ENCODE results near the gene GCAT. TPM values are rescaled to one million over a fixed set of nuclear protein-coding genes. Genes with fewer than 3 reads are reported as not detected.
A peak's percentile ranks its signal among the peaks of the same experiment; 100 is the strongest.

The GCAT gene
- total and polyA plus RNA-seq, 2 of the 13 experiments (the other 11 are each of a cell fraction or from before 2014, with no cell fraction given): 28.0 to 50.3 TPM

DNA sequence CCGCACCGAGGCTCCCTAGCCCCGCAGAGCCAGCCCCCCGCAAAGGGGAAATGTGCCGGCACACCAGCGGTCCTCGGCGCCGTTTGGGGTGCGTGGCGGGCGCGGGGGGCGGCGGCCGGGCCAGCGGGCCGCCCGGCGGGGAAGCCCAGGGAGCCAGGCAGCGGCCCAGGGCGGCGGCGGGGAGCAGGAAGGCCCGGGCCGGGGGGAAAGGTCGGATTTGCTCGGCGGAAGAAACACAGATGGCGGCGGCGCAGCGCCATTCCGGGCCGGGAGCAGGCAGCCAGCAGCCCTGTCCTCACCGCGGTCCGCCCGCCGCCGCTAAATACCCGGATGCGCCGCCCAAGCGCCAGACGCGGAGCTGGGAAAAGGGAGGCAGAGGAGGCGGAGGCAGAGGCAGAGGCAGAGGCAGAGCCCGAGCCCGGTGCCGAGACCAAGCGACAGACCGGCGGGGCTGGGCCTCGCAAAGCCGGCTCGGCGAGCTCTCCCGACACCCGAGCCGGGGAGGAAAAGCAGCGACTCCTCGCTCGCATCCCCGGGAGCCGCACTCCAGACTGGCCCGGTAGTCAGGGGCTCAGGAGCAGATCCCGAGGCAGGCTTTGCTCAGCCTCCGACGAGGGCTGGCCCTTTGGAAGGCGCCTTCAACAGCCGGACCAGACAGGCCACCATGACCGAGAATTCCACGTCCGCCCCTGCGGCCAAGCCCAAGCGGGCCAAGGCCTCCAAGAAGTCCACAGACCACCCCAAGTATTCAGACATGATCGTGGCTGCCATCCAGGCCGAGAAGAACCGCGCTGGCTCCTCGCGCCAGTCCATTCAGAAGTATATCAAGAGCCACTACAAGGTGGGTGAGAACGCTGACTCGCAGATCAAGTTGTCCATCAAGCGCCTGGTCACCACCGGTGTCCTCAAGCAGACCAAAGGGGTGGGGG is 2.6 kb upstream of the GCAT start (continued):
- 0 out of 2 replicates have a peak, but pooled peaks have one; percentile 73 for TF ChIP-seq ZNF205 (CRISPR knock-in tag; IDR thresholded peaks at IDR 0.05)
- no peak for TF ChIP-seq ZNF839 (CRISPR knock-in tag; IDR thresholded peaks at IDR 0.05; ENCODE audit: borderline replicate concordance)
- TF ChIP-seq, protein P1, sequence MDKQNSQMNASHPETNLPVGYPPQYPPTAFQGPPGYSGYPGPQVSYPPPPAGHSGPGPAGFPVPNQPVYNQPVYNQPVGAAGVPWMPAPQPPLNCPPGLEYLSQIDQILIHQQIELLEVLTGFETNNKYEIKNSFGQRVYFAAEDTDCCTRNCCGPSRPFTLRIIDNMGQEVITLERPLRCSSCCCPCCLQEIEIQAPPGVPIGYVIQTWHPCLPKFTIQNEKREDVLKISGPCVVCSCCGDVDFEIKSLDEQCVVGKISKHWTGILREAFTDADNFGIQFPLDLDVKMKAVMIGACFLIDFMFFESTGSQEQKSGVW (CRISPR knock-in tag; IDR thresholded peaks at IDR 0.05; ENCODE audit: borderline replicate concordance): no peak
- no peak for TF ChIP-seq ZNF382 (CRISPR knock-in tag; IDR thresholded peaks at IDR 0.05; ENCODE audit: borderline replicate concordance)
- peak; percentile 94 for TF ChIP-seq ZNF891 (CRISPR knock-in tag; IDR thresholded peaks at IDR 0.05)
- TF ChIP-seq SOX5 (CRISPR knock-in tag; IDR thresholded peaks at IDR 0.05; ENCODE audit: borderline replicate concordance): 0 out of 2 replicates have a peak, but pooled peaks have one; percentile 29
- TF ChIP-seq, protein P2, sequence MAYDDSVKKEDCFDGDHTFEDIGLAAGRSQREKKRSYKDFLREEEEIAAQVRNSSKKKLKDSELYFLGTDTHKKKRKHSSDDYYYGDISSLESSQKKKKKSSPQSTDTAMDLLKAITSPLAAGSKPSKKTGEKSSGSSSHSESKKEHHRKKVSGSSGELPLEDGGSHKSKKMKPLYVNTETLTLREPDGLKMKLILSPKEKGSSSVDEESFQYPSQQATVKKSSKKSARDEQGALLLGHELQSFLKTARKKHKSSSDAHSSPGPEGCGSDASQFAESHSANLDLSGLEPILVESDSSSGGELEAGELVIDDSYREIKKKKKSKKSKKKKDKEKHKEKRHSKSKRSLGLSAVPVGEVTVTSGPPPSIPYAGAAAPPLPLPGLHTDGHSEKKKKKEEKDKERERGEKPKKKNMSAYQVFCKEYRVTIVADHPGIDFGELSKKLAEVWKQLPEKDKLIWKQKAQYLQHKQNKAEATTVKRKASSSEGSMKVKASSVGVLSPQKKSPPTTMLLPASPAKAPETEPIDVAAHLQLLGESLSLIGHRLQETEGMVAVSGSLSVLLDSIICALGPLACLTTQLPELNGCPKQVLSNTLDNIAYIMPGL (CRISPR knock-in tag; IDR thresholded peaks at IDR 0.05; ENCODE audit: borderline replicate concordance in 1 of 2, low read depth in 1 of 2): peak; percentile 57 to 82; a peak in 3 of 4 replicates
- TF ChIP-seq IKZF4 (CRISPR knock-in tag; IDR thresholded peaks at IDR 0.05; ENCODE audit: borderline replicate concordance, low read depth, not compliant biosample characterization): peak; percentile 85
- TF ChIP-seq ARNT2 (CRISPR knock-in tag; IDR thresholded peaks at IDR 0.05; ENCODE audit: low read depth): peak; percentile 94
- TF ChIP-seq, protein P3, sequence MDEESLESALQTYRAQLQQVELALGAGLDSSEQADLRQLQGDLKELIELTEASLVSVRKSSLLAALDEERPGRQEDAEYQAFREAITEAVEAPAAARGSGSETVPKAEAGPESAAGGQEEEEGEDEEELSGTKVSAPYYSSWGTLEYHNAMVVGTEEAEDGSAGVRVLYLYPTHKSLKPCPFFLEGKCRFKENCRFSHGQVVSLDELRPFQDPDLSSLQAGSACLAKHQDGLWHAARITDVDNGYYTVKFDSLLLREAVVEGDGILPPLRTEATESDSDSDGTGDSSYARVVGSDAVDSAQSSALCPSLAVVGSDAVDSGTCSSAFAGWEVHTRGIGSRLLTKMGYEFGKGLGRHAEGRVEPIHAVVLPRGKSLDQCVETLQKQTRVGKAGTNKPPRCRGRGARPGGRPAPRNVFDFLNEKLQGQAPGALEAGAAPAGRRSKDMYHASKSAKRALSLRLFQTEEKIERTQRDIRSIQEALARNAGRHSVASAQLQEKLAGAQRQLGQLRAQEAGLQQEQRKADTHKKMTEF (CRISPR knock-in tag; IDR thresholded peaks at IDR 0.05): peak; percentile 64
- TF ChIP-seq ZNF432 (CRISPR knock-in tag; IDR thresholded peaks at IDR 0.05; ENCODE audit: borderline replicate concordance): 0 out of 2 replicates have a peak, but pooled peaks have one; percentile 17
- TF ChIP-seq, protein P4, sequence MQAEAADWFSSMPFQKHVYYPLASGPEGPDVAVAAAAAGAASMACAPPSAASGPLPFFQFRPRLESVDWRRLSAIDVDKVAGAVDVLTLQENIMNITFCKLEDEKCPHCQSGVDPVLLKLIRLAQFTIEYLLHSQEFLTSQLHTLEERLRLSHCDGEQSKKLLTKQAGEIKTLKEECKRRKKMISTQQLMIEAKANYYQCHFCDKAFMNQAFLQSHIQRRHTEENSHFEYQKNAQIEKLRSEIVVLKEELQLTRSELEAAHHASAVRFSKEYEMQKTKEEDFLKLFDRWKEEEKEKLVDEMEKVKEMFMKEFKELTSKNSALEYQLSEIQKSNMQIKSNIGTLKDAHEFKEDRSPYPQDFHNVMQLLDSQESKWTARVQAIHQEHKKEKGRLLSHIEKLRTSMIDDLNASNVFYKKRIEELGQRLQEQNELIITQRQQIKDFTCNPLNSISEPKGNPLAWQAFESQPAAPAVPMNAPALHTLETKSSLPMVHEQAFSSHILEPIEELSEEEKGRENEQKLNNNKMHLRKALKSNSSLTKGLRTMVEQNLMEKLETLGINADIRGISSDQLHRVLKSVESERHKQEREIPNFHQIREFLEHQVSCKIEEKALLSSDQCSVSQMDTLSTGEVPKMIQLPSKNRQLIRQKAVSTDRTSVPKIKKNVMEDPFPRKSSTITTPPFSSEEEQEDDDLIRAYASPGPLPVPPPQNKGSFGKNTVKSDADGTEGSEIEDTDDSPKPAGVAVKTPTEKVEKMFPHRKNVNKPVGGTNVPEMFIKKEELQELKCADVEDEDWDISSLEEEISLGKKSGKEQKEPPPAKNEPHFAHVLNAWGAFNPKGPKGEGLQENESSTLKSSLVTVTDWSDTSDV (CRISPR knock-in tag; IDR thresholded peaks at IDR 0.05): peak; percentile 80; the same call in 1 of the 2 replicates
- peak; percentile 50; the same call in 1 of the 2 replicates for TF ChIP-seq GATAD2A (CRISPR knock-in tag; IDR thresholded peaks at IDR 0.05)
- peak; percentile 21 to 54; a peak in 1 of 4 replicates for TF ChIP-seq EP300 (IDR thresholded peaks at IDR 0.05; ENCODE audit: low read depth in 2 of 2, low read length in 2 of 2)
- peak; percentile 41; the same call in 1 of the 2 replicates for TF ChIP-seq EP300 (CRISPR knock-in tag; IDR thresholded peaks at IDR 0.05; ENCODE audit: borderline replicate concordance)
- TF ChIP-seq TCF12 (IDR thresholded peaks at IDR 0.05): no peak
- TF ChIP-seq TCF12 (CRISPR knock-in tag; IDR thresholded peaks at IDR 0.05): peak; percentile 58; the same call in 1 of the 2 replicates
- TF ChIP-seq ZNF234 (CRISPR knock-in tag; conservative IDR thresholded peaks at IDR 0.05): no peak
- peak; percentile 76; the same call in 1 of the 2 replicates for TF ChIP-seq KDM5B (CRISPR knock-in tag; IDR thresholded peaks at IDR 0.05; ENCODE audit: borderline replicate concordance)
